ENCODE results near the gene ZCCHC10.
A peak's percentile ranks its signal among the peaks of the same experiment; 100 is the strongest.

DNA sequence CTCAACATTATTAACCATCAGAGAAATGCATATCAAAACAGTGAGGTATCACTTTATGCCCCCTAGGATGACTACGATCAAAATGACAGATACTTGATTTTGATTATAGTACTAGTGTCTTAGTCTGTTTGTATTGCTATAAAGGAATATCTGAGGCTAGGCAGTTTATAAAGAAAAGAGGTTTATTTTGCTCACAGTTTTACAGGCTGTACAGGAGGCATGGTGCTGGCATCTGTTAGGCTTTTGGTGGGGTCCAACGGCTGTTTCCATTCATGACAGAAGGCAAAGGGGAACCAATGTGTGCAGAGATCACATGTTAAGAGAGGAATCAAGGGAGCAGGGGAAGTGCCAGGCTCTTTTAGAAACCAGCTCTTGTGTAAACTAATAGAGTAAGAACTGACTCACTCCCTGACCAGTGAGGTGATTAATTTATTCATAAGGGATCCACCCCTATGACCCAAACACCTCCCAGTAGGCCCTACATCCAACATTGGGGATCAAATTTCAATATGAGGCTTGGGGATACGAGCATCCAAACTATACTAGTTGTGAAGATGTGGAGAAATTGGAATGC lies 46.9 kb downstream of the ZCCHC10 start:
- TF ChIP-seq, protein P1, sequence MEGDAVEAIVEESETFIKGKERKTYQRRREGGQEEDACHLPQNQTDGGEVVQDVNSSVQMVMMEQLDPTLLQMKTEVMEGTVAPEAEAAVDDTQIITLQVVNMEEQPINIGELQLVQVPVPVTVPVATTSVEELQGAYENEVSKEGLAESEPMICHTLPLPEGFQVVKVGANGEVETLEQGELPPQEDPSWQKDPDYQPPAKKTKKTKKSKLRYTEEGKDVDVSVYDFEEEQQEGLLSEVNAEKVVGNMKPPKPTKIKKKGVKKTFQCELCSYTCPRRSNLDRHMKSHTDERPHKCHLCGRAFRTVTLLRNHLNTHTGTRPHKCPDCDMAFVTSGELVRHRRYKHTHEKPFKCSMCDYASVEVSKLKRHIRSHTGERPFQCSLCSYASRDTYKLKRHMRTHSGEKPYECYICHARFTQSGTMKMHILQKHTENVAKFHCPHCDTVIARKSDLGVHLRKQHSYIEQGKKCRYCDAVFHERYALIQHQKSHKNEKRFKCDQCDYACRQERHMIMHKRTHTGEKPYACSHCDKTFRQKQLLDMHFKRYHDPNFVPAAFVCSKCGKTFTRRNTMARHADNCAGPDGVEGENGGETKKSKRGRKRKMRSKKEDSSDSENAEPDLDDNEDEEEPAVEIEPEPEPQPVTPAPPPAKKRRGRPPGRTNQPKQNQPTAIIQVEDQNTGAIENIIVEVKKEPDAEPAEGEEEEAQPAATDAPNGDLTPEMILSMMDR (IDR thresholded peaks at IDR 0.05; ENCODE audit: insufficient read depth, low read length): no peak
- TF ChIP-seq POLR2AphosphoS5 (IDR thresholded peaks at IDR 0.05; ENCODE audit: low read depth) (no peak), SPI1 (IDR thresholded peaks at IDR 0.05; ENCODE audit: borderline replicate concordance, low read depth) (peak; percentile 10; the same call in 1 of the 2 replicates), GABPA (IDR thresholded peaks at IDR 0.05; ENCODE audit: low read depth) (no peak), REST (IDR thresholded peaks at IDR 0.05; ENCODE audit: insufficient replicate concordance, low read depth) (no peak)

Data from HL-60 (cell line).